Mammary epithelial cell (primary cell): ENCODE measurements around the gene PRMT3.
"Not testable (repeated sequence)": the region's sequence is repeated elsewhere in the genome, so short reads cannot be mapped to it uniquely, and the experiment has no call there.

ENCODE experiments used
- CTCF ChIP-seq, 2 donors: IDR thresholded peaks in 1 of 2; conservative IDR thresholded peaks in 1 of 2; 2 replicates each; pipeline ENCODE4 v1.5.1; 2011 to 2012; ENCODE audit warnings: inconsistent platforms in 2 of 2, low read length in 2 of 2, mild to moderate bottlenecking in 2 of 2, control low read depth in 1 of 2, low read depth in 1 of 2; ENCODE audit not compliant: insufficient read depth in 1 of 2; ENCODE audit errors: extremely low read depth in 1 of 2
- EZH2 ChIP-seq: IDR thresholded peaks from 2 replicates; pipeline ENCODE4 v1.6.1; 2012; ENCODE audit warnings: low read length, inconsistent platforms, borderline replicate concordance

- not testable (repeated sequence) for TF ChIP-seq CTCF (conservative IDR thresholded peaks at IDR 0.05 in 1 of 2, IDR thresholded peaks at IDR 0.05 in 1 of 2; ENCODE audit: extremely low read depth in 1 of 2, insufficient read depth in 1 of 2, low read depth in 1 of 2, low read length in 2 of 2); EZH2
These were observed 96.9 kb downstream of the PRMT3 start for GRCh38 chr11:20484416-20484815.
